ENCODE data around the gene UACA. TPM values are rescaled to one million over a fixed set of nuclear protein-coding genes. Genes with fewer than 3 reads are reported as not detected.

UACA gene
- total RNA-seq, 2 donors from 2014 or later: 49.7 to 67.1 TPM

- Histone ChIP-seq H3K27ac (ENCODE audit: low read depth, low read length) (no peak overlapping the region), H3K4me1 (ENCODE audit: control insufficient read depth, insufficient read depth, low read length) (no peaks in the 10 kb centered on the region), H3K36me3 (ENCODE audit: control insufficient read depth, insufficient read depth, low read length) (no peaks in the 10 kb centered on the region), H3K4me3 (ENCODE audit: low read length) (no peak overlapping the region), H3K27me3 (ENCODE audit: control insufficient read depth, insufficient read depth, low read length, poor library complexity, severe bottlenecking) (no peaks in the 10 kb centered on the region), H3K9ac (ENCODE audit: extremely low read depth, low read length, poor library complexity, severe bottlenecking) (no peak overlapping the region), H3K9me3 (ENCODE audit: control insufficient read depth, low read length) (peaks cover 5% of the 10 kb centered on the region)
- Mint-ChIP-seq H3K27me3 (ENCODE audit: insufficient read depth) (peaks cover 3% of the 10 kb centered on the region), H3K4me1 (peaks cover 7% of the 10 kb centered on the region), H3K9me3 (peaks cover 26% of the 10 kb centered on the region), H3K27ac (no peak overlapping the region), H3K36me3 (ENCODE audit: low read depth) (no peaks in the 10 kb centered on the region), H3K4me3 (no peak overlapping the region)
- 92 to 100% methylated on average over 1 to 2 of the region's 3 CpGs for WGBS, 2 experiments (ENCODE audit: insufficient coverage in 1 of 2, insufficient read length in 1 of 2)
- DNase-seq: no peak
- TF ChIP-seq CTCF (conservative IDR thresholded peaks at IDR 0.05): no peak
These were observed 137.9 kb downstream of the UACA start for GRCh38 chr15:70625438-70625837.

- no peak for DNase-seq
- Histone ChIP-seq H3K9ac (ENCODE audit: extremely low read depth, low read length, poor library complexity, severe bottlenecking) (no peak overlapping the region), H3K27ac (ENCODE audit: low read depth, low read length) (no peak overlapping the region), H3K36me3 (ENCODE audit: control insufficient read depth, insufficient read depth, low read length) (no peaks in the 10 kb centered on the region), H3K27me3 (ENCODE audit: control insufficient read depth, insufficient read depth, low read length, poor library complexity, severe bottlenecking) (no peaks in the 10 kb centered on the region), H3K4me1 (ENCODE audit: control insufficient read depth, insufficient read depth, low read length) (no peaks in the 10 kb centered on the region), H3K4me3 (ENCODE audit: low read length) (no peak overlapping the region), H3K9me3 (ENCODE audit: control insufficient read depth, low read length) (peaks cover 5% of the 10 kb centered on the region)
- no peak overlapping the region for H3K27ac Mint-ChIP-seq
- H3K4me1 Mint-ChIP-seq: peaks cover 7% of the 10 kb centered on the region
- peaks cover 3% of the 10 kb centered on the region for H3K27me3 Mint-ChIP-seq (ENCODE audit: insufficient read depth)
- H3K4me3 Mint-ChIP-seq: no peak overlapping the region
- peaks cover 30% of the 10 kb centered on the region for H3K9me3 Mint-ChIP-seq
- H3K36me3 Mint-ChIP-seq (ENCODE audit: low read depth): no peaks in the 10 kb centered on the region
- TF ChIP-seq CTCF (conservative IDR thresholded peaks at IDR 0.05): no peak
These were observed 138.3 kb downstream of the UACA start for GRCh38 chr15:70625011-70625410.

- no peak overlapping the region for H3K4me3 ChIP-seq (ENCODE audit: low read length)
- Mint-ChIP-seq H3K4me3 (no peak overlapping the region), H3K4me1 (peaks cover 7% of the 10 kb centered on the region)
These were observed 144.4 kb downstream of the UACA start for GRCh38 chr15:70618929-70619328.

More at GRCh38 chr15:70618929-70619328, 144.4 kb downstream of the UACA start:
- no peak for TF ChIP-seq CTCF (conservative IDR thresholded peaks at IDR 0.05)
- Mint-ChIP-seq H3K27ac (no peak overlapping the region), H3K27me3 (ENCODE audit: insufficient read depth) (no peaks in the 10 kb centered on the region), H3K9me3 (peaks cover 30% of the 10 kb centered on the region), H3K36me3 (ENCODE audit: low read depth) (no peaks in the 10 kb centered on the region)
- H3K36me3 ChIP-seq (ENCODE audit: control insufficient read depth, insufficient read depth, low read length): no peaks in the 10 kb centered on the region
- 89% methylated on average over 3 of the region's 3 CpGs; no CpG with 5 or more reads in 1 of the 2 experiments for WGBS, 2 experiments (ENCODE audit: insufficient coverage in 1 of 2, insufficient read length in 1 of 2)
- no peaks in the 10 kb centered on the region for H3K4me1 ChIP-seq (ENCODE audit: control insufficient read depth, insufficient read depth, low read length)
- H3K9me3 ChIP-seq (ENCODE audit: control insufficient read depth, low read length): peaks cover 5% of the 10 kb centered on the region
- no peak for DNase-seq
- no peak overlapping the region for H3K27ac ChIP-seq (ENCODE audit: low read depth, low read length)
- no peak overlapping the region for H3K9ac ChIP-seq (ENCODE audit: extremely low read depth, low read length, poor library complexity, severe bottlenecking)
- no peaks in the 10 kb centered on the region for H3K27me3 ChIP-seq (ENCODE audit: control insufficient read depth, insufficient read depth, low read length, poor library complexity, severe bottlenecking)
